Measurements from ENCODE around the gene EGLN3.

DNA sequence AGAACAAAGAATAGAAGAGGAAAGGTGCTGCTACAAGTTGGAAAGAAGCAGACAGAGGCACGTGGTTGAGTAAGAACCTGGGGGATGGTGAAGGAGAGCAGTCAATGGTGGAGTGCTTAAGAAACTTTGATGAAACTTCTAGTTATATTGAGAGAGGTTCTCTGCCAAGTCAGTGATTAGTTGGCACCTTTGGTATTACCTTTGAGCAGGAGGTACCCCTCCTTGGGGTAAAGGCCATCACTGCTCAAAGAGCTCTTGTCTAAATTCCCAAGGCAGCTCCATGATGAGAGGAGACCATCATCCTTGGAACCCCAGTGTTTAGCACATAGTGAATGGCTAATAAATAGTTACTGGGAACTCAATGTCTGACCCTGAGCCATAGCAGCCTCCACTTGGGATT, 1.7 kb upstream of the EGLN3 start:
- no peak for TF ChIP-seq EP300 (IDR thresholded peaks at IDR 0.05)
- no peak for TF ChIP-seq POLR2A (IDR thresholded peaks at IDR 0.05)
- TF ChIP-seq, protein P1, sequence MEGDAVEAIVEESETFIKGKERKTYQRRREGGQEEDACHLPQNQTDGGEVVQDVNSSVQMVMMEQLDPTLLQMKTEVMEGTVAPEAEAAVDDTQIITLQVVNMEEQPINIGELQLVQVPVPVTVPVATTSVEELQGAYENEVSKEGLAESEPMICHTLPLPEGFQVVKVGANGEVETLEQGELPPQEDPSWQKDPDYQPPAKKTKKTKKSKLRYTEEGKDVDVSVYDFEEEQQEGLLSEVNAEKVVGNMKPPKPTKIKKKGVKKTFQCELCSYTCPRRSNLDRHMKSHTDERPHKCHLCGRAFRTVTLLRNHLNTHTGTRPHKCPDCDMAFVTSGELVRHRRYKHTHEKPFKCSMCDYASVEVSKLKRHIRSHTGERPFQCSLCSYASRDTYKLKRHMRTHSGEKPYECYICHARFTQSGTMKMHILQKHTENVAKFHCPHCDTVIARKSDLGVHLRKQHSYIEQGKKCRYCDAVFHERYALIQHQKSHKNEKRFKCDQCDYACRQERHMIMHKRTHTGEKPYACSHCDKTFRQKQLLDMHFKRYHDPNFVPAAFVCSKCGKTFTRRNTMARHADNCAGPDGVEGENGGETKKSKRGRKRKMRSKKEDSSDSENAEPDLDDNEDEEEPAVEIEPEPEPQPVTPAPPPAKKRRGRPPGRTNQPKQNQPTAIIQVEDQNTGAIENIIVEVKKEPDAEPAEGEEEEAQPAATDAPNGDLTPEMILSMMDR (IDR thresholded peaks at IDR 0.05) = no peak

Data from gastroesophageal sphincter (tissue), 3 donors.